Common myeloid progenitor, CD34-positive (primary cell): ENCODE results near the gene TOM1.

Source experiments
- CTCF ChIA-PET: fragments of 350-600 bp; sonication (Branson Sonifier 250); formaldehyde crosslinking; loops from one replicate; lab custom pipeline; 2021; ENCODE audit warnings: antibody characterized with exemption; lab: Charles Lee
- POLR2A ChIA-PET: fragments of 350-600 bp; sonication (Branson Sonifier 250); formaldehyde crosslinking; loops from one replicate; lab custom pipeline; 2021; ENCODE audit warnings: antibody characterized with exemption; lab: Charles Lee
- DNase-seq, 3 donors: peaks; one replicate each; pipeline versions ENCODE4 v3.0.0 to v3.0.0-alpha.2; 2013
- H3K27ac ChIP-seq, 2 experiments: 1 replicate in 1 of 2; 2 replicates in 1 of 2; pipeline ENCODE4 v1.7.0; 2013; ENCODE audit warnings: inconsistent platforms in 2 of 2, low read length in 2 of 2, mild to moderate bottlenecking in 2 of 2, low read depth in 1 of 2, moderate library complexity in 1 of 2; ENCODE audit not compliant: severe bottlenecking in 2 of 2, insufficient read depth in 1 of 2, poor library complexity in 1 of 2
- H3K27me3 ChIP-seq, 5 experiments: replicated peaks in 2 of 5; 1 replicate in 3 of 5; 2 replicates in 2 of 5; pipeline versions ENCODE4 v1.6.1 to v1.7.0; 2013; ENCODE audit warnings: low read length in 4 of 5, mild to moderate bottlenecking in 2 of 5, moderate library complexity in 2 of 5, inconsistent platforms in 1 of 5; ENCODE audit not compliant: insufficient read depth in 5 of 5, control insufficient read depth in 4 of 5
- H3K36me3 ChIP-seq, 4 experiments: 1 replicate in 2 of 4; 2 replicates in 2 of 4; pipeline versions ENCODE4 v1.6.1 to v1.7.0; 2013; ENCODE audit warnings: low read length in 3 of 4, control low read depth in 1 of 4, mild to moderate bottlenecking in 1 of 4; ENCODE audit not compliant: control insufficient read depth in 4 of 4, insufficient read depth in 4 of 4
- H3K4me1 ChIP-seq, 4 experiments: 1 replicate in 3 of 4; 2 replicates in 1 of 4; pipeline versions ENCODE4 v1.6.1 to v1.7.1; 2013; ENCODE audit warnings: low read length in 3 of 4, mild to moderate bottlenecking in 3 of 4, control low read depth in 1 of 4, inconsistent platforms in 1 of 4, moderate library complexity in 1 of 4; ENCODE audit not compliant: control insufficient read depth in 4 of 4, insufficient read depth in 4 of 4; ENCODE audit errors: control extremely low read depth in 1 of 4
- H3K4me3 ChIP-seq, 7 experiments: 1 replicate in 4 of 7; 2 replicates in 3 of 7; pipeline versions ENCODE4 v1.5.1 to v1.7.0; 2013; ENCODE audit warnings: mild to moderate bottlenecking in 7 of 7, low read length in 6 of 7, moderate library complexity in 6 of 7, inconsistent platforms in 2 of 7, low read depth in 2 of 7, control low read depth in 1 of 7; ENCODE audit not compliant: insufficient read depth in 4 of 7, control insufficient read depth in 1 of 7; ENCODE audit errors: extremely low read depth in 1 of 7
- H3K9me3 ChIP-seq, 5 experiments: 1 replicate in 4 of 5; 2 replicates in 1 of 5; pipeline versions ENCODE4 v1.6.1 to v1.7.1; 2013; ENCODE audit warnings: low read length in 4 of 5, mild to moderate bottlenecking in 2 of 5, inconsistent platforms in 1 of 5, low read depth in 1 of 5, moderate library complexity in 1 of 5; ENCODE audit not compliant: control insufficient read depth in 4 of 5, insufficient read depth in 2 of 5; ENCODE audit errors: control extremely low read depth in 1 of 5
- WGBS: methylation state at CpG from one replicate; pipeline ENCODE4 v1.1.5; 2013; ENCODE audit not compliant: insufficient coverage; 5-methylcytosine and 5-hydroxymethylcytosine counted together

Gene TOM1

GRCh38 chr22:35335468-35335867 lies 35.8 kb downstream of the TOM1 start:
- Histone ChIP-seq H3K4me3 (no peak overlapping the region), H3K36me3 (peaks cover 0 to 44% (median 30%) of the 10 kb centered on the region in 4 experiments), H3K9me3 (no peaks in the 10 kb centered on the region), H3K27me3 (no peaks in the 10 kb centered on the region), H3K4me1 (peaks cover 6 to 50% (median 30%) of the 10 kb centered on the region in 4 experiments), H3K27ac (no peak overlapping the region)
- WGBS = 94% methylated on average over 6 of the region's 7 CpGs
- DNase-seq = no peak
- POLR2A ChIA-PET = no interaction called here
- CTCF ChIA-PET = interaction anchor here (0.6 to 3.2 kb wide), 4 partner anchors 9 to 21 kb away, joined by 3 to 10 read pairs (median 4); no protein-coding TSS in a partner anchor

DNA sequence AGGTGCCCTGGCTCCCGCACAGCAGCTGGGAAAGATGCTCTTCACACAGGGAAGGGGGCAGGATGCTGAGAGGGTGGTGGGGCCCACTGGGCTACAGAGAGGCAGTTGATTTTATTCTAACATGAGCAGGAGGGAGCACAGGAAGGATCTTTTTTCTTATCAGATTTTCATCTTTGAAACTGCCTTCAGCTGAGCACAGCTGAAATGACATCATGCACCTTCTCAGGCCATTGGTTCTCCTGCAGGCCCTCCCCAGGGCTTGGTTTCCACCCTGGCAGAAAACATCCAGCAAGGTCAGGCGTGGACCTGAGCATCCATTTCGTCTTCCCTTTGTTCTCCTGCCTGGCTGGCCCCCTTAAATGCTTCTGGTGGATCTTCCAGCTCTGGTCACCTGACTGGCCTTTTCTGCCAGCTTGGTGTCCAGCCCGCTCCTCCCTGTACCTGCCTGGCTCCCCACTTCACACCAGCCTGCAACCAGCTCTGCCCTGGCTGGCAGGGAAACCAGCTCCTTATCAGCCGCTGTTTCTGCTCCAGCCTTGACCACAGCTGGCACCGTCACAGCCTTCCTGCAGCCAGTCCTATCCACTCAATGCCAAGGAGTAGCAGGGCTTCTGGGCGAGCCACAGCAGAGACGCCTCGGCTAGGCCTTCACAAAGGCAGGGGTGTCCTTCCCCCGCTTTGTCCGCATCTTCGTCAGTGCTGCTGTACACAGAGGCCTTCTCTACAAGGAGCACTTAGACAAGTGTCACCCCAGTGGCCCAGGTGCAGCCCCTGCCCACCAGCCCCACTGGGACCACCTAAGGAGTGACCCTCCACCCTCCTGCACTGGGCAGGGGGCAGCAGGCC lies 36.5 kb downstream of the TOM1 start:
- ChIA-PET POLR2A (no interaction called here), CTCF (interaction anchor here (1.4 to 3.2 kb wide), 2 partner anchors 12 to 15 kb away, joined by 3 to 10 read pairs; no protein-coding TSS in a partner anchor)
- Histone ChIP-seq H3K27me3 (no peaks in the 10 kb centered on the region), H3K27ac (no peak overlapping the region), H3K36me3 (peaks cover 0 to 50% (median 33%) of the 10 kb centered on the region in 4 experiments), H3K4me3 (no peak overlapping the region), H3K9me3 (no peaks in the 10 kb centered on the region), H3K4me1 (peaks cover 5 to 44% (median 25%) of the 10 kb centered on the region in 4 experiments)
- 86% methylated on average over 11 of the region's 12 CpGs for WGBS
- peak in 1 of 3 donors; percentile 29 for DNase-seq

DNA sequence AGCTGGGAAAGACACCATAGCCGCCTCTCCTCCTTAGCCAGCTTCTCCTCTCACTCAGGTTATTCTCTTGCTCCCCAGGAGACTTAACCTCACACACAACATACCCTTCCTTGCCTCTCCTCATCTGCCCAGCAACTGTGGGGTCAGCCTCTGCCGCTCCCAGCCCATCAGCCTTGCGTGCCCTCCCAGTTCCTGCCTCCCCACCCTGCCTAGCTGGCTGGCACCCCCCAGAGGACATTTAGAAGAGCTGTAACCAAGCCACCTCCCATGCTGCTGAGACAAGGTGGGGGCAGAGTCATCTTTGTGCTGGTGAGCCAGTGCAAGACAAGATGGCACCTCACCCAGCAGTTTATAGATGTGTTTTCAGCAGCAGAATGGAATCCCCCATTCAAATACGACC lies 38.2 kb downstream of the TOM1 start:
- no peak overlapping the region for H3K27ac ChIP-seq
- ChIA-PET CTCF (interaction anchor here (0.6 to 3.2 kb wide), 8 partner anchors 8 to 261 kb away, joined by 3 to 10 read pairs (median 3); no protein-coding TSS in a partner anchor), POLR2A (interaction anchor here (0.6 to 1.2 kb wide), 2 partner anchors 34 to 38 kb away, joined by 3 to 6 read pairs; partner anchors contain the start of gene TOM1)
- peaks cover 0 to 52% (median 39%) of the 10 kb centered on the region in 4 experiments for H3K36me3 ChIP-seq
- no peaks in the 10 kb centered on the region for H3K27me3 ChIP-seq
- DNase-seq = peak in 2 of 3 donors; percentile 34 to 40
- WGBS = 100% methylated on average over 4 of the region's 4 CpGs
- H3K9me3 ChIP-seq = no peaks in the 10 kb centered on the region
- H3K4me3 ChIP-seq = no peak overlapping the region
- H3K4me1 ChIP-seq = peaks cover 5 to 34% (median 24%) of the 10 kb centered on the region in 4 experiments

GRCh38 chr22:35341090-35341874 lies 41.6 kb downstream of the TOM1 start:
- WGBS = 99% methylated on average over 18 of the region's 19 CpGs
- CTCF ChIA-PET = interaction anchor here (0.9 kb wide), 1 partner anchor 10 kb away, joined by 3 read pairs; no protein-coding TSS in a partner anchor

GRCh38 chr22:35342390-35342789 lies 42.7 kb downstream of the TOM1 start:
- whole genome bisulfite sequencing = 100% methylated on average over 2 of the region's 4 CpGs
- ChIA-PET POLR2A (no interaction called here), CTCF (no interaction called here)
- no peaks in the 10 kb centered on the region for H3K9me3 ChIP-seq
- H3K27ac ChIP-seq = no peak overlapping the region
- DNase-seq = no peak
- no peak overlapping the region for H3K4me3 ChIP-seq
- no peaks in the 10 kb centered on the region for H3K4me1 ChIP-seq
- no peaks in the 10 kb centered on the region for H3K27me3 ChIP-seq
- H3K36me3 ChIP-seq = peaks cover 0 to 49% (median 31%) of the 10 kb centered on the region in 4 experiments

More at GRCh38 chr22:35341090-35341874, 41.6 kb downstream of the TOM1 start:
- no peak for DNase-seq
- H3K27ac ChIP-seq = no peak overlapping the region
- H3K9me3 ChIP-seq = no peaks in the 10 kb centered on the region
- peaks cover 0 to 54% (median 37%) of the 10 kb centered on the region in 4 experiments for H3K36me3 ChIP-seq
- POLR2A ChIA-PET = no interaction called here
- H3K27me3 ChIP-seq = no peaks in the 10 kb centered on the region
- peaks cover 0 to 2% (median 0%) of the 10 kb centered on the region in 4 experiments for H3K4me1 ChIP-seq
- no peak overlapping the region for H3K4me3 ChIP-seq

GRCh38 chr22:35343664-35344550 lies 44.2 kb downstream of the TOM1 start:
- Histone ChIP-seq H3K27ac (no peak overlapping the region), H3K4me3 (no peak overlapping the region), H3K4me1 (no peaks in the 10 kb centered on the region), H3K36me3 (peaks cover 0 to 42% (median 26%) of the 10 kb centered on the region in 4 experiments), H3K9me3 (no peaks in the 10 kb centered on the region), H3K27me3 (no peaks in the 10 kb centered on the region)
- POLR2A ChIA-PET = no interaction called here
- CTCF ChIA-PET = interaction anchor here (1.4 kb wide), 1 partner anchor 9 kb away, joined by 4 read pairs; no protein-coding TSS in a partner anchor
- no peak for DNase-seq
- WGBS = over 99% methylated on average over 17 of the region's 26 CpGs
